Measurements from ENCODE around the gene UBE2D1.
"Not testable (repeated sequence)": the region's sequence is repeated elsewhere in the genome, so short reads cannot be mapped to it uniquely, and the experiment has no call there.

UBE2D1 gene

GRCh38 chr10:58384095-58384494 is 49.3 kb downstream of the UBE2D1 start:
- DNase-seq (ENCODE audit: low spot score) = no peak

GRCh38 chr10:58384544-58384998 is 49.8 kb downstream of the UBE2D1 start:
- no peak for DNase-seq (ENCODE audit: low spot score)

GRCh38 chr10:58384999-58385783 is 50.4 kb downstream of the UBE2D1 start, which contains the start of gene TFAM:
Gene TFAM, plus strand, starts transcription at chr10:58385410. Its CDS starts 138 bp downstream, at chr10:58385548.
- peak; percentile 91 for DNase-seq (ENCODE audit: low spot score)

- peak; percentile 48 for DNase-seq (ENCODE audit: low spot score)
Observed at GRCh38 chr10:58385784-58386112, 50.9 kb downstream of the UBE2D1 start.

DNA sequence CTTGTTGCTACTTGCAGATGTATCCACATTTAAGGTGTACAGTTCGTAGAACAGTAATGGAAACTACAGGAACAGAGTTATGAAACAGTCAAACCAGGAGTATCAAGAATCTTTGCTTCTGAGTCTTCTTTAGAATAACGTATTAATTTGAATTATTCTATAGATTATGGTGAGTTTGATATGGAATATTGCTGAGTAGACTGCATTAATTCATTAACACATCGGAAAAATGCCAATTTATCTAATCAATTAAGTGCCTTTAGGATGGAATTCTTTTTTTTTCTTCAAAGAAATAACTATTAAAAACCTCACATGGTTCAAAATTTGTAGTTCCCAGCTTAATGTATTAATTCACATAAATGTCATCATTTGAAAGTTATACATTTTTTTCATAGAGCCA is 54.2 kb downstream of the UBE2D1 start:
- no peak for DNase-seq (ENCODE audit: low spot score)

- no peak for DNase-seq (ENCODE audit: low spot score)
Observed at GRCh38 chr10:58393317-58393716, 58.5 kb downstream of the UBE2D1 start.

DNA sequence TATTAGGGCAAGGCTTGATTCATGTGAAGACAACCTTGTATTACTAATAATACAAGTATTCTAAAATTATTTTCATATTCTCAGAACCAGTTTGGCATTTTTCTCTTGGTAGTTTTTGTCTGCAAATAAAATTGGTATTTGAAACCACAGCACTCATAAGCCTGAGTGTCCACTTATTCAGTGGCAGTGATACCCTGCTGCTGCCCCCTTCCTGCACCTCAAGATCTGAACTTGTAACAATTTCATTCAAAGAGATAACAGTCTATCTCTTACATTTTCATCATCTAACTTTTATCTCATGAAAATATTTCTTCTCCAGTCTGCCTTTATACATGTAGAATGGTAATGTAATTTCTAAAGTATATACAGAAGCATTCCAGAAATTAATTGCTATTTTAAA is 59.7 kb downstream of the UBE2D1 start:
- DNase-seq (ENCODE audit: low spot score) = no peak

DNA sequence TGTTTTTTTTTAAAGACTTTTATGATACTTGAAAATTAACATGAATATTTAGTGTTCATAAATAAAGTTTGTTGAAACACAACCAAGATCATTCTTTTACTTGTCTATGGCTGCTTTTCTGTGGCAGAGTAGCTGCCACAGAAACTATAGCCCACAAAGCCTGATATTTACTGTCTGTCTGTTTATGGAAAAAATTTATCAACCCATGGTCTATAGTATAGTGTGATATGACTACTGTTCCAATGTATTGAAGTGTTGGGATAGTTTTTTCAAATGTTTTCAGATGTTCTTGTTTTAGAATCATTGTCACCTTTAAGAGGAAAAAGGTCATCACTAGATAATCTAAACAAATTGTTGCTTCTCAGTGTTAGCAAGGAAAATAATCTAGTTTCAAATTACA is 61.3 kb downstream of the UBE2D1 start:
- DNase-seq (ENCODE audit: low spot score) = no peak

DNA sequence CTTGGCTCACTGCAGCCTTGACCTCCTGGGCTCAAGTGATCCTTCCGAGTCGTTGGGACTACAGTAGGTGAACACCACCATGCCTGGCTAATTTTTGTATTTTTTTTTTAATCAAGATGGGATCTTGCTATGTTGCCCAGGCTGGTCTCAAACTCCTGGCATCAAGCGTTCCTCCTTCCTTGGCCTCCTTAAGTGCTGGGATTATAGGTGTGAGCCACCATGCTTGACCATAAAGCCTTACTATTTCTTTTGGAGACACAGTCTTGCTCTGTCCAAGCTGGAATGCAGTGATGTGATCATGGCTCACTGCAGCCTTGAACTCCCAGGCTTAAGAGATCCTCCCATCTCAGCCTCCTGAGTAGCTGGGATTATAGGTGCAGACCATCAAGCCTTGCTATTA is 63.0 kb downstream of the UBE2D1 start:
- no peak for DNase-seq (ENCODE audit: low spot score)

DNA sequence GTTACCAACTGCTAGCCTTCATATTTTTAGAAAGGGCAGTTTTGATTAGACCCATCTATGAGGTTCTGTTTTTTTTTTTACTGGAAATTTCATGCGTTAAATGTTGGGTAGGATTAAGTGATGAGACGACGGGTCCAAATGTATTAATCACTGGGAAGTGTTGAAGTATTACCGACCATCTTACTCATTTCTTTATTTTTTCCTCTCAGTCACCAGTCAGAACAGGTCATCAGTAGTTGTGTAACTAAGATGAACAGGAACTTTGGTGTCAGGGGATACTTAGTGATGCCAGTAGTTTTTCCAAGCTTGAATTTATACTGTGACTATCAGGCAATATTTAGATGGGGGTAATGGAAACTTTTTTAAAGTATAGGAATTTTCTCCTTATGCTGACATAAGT is 64.6 kb downstream of the UBE2D1 start:
- no peak for DNase-seq (ENCODE audit: low spot score)

GRCh38 chr10:58400609-58401008 is 65.8 kb downstream of the UBE2D1 start:
- DNase-seq (ENCODE audit: low spot score) = no peak

DNA sequence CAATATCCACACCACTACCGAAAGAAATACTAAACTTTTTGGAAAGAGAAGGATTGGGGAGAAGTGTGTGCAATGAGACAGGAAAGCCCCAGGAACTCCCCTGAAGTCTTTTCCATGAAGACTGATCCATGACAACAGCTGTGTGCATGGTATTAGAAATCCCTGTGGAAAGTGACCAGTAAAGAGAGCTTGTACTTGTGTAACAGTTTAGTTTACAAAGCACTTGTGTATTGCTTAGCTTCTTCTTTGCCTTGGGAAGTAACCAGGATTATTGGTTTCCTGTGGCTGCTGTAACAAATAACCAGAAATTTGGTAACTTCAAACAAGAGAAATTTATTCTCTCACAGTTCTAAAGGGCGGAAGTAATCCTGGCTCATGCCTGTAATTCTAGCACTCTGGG is 69.2 kb downstream of the UBE2D1 start:
- DNase-seq (ENCODE audit: low spot score) = no peak

DNA sequence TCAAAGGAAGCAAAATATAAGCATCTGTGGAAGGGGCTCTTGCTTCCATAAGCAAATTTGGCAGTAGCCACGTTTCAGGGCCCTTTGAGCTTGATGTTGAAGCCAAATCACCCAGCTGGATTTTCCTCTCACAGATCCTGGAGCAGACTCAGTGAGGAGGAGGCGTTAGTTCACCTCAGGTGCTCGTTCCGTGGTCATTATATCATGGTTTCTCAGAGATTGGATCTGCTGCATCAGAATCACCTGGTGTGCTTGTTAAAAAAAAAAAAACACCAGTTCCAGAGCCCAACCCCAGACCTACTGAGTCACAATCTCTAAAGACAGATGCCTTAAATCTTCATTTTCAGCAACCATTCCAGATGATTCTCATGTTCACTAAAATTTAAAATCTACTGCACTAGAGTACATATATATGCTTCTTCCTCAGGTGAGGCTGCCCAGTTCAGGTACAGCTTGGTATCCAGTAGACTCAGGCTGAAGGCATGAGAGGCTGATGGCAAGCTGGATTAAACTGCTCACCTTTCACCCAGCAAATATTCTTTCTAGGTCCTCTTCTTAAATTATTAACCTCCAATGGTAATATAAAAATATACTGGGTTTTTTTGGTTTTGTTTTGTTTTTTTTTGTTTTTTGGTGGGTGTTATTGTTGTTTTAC is 75.3 kb downstream of the UBE2D1 start:
- DNase-seq (ENCODE audit: low spot score) = no peak

- DNase-seq (ENCODE audit: low spot score) = no peak
Observed at GRCh38 chr10:58412502-58412961, 77.7 kb downstream of the UBE2D1 start.

DNA sequence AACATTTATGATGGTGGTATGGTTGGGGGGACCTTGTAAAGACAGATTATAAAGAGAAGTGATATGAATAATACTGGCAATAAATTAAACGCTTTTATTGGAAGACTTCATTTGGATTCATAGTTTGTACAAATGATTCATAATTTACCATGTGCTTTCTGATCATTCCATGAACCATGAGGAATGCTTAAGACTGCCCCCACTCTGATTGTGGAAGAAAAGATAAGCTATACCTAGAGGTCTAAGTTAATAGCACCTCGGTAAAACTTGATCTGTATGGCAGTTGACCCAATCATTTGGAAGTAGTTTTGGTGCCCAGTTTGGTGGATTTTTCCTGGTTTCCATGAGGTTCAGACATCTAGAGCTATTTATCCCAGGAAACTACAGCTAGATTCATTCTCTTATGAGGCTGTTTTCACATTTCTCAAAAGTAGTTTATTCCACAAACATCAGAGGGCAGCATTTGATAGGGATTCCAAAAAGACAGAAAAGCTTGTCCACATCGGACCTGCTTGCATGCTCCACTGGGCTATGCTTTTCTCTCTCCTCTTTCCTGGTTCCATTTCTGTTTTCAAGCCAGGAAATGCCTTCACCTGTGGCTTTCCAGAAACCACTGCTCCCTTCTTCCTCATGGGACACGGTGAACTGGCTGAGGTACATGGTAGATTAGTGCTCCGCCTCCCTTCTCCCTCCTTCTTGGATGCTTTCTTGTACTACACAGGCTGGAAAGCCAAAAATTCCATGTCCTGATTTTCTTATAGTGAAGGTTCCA is 79.7 kb downstream of the UBE2D1 start:
- DNase-seq (ENCODE audit: low spot score) = peak; percentile 10

- no peak for DNase-seq (ENCODE audit: low spot score)
Observed at GRCh38 chr10:58415757-58416156, 81.0 kb downstream of the UBE2D1 start.

GRCh38 chr10:58417902-58418301 is 83.1 kb downstream of the UBE2D1 start:
- DNase-seq (ENCODE audit: low spot score) = not testable (repeated sequence)

All from cerebellar cortex (tissue), 1 donor.